CD4-positive, alpha-beta memory T cell (primary cell): ENCODE results near the gene ITGB3. TPM values are rescaled to one million over a fixed set of nuclear protein-coding genes. Genes with fewer than 3 reads are reported as not detected.
A peak's percentile ranks its signal among the peaks of the same experiment; 100 is the strongest.

Experiments used
- CTCF ChIA-PET: fragments of 350-600 bp; sonication (Branson Sonifier 250); formaldehyde crosslinking; loops from one replicate; lab custom pipeline; 2021; ENCODE audit warnings: inconsistent platforms; ENCODE audit not compliant: partially characterized antibody; lab: Charles Lee
- POLR2A ChIA-PET: fragments of 350-600 bp; sonication (Branson Sonifier 250); formaldehyde crosslinking; loops from one replicate; lab custom pipeline; 2021; ENCODE audit not compliant: partially characterized antibody; lab: Charles Lee
- DNase-seq, 5 donors: peaks; one replicate each; pipeline versions ENCODE4 v3.0.0 to v3.0.0-alpha.2; 2020 to 2022; ENCODE audit warnings: mixed read lengths in 1 of 5
- H3K27ac ChIP-seq: one replicate; pipeline ENCODE4 v1.7.0; 2013; ENCODE audit warnings: low read depth, low read length
- H3K27me3 ChIP-seq: 2 replicates; pipeline ENCODE4 v1.7.0; 2013; ENCODE audit warnings: mild to moderate bottlenecking, low read length, moderate library complexity; ENCODE audit not compliant: insufficient read depth
- H3K36me3 ChIP-seq: 2 replicates; pipeline ENCODE4 v1.7.0; 2013; ENCODE audit warnings: mild to moderate bottlenecking, low read length, moderate library complexity; ENCODE audit not compliant: insufficient read depth
- H3K4me1 ChIP-seq: 2 replicates; pipeline ENCODE4 v1.7.0; 2013; ENCODE audit warnings: mild to moderate bottlenecking, low read length, moderate library complexity; ENCODE audit not compliant: insufficient read depth
- H3K4me3 ChIP-seq, 2 donors: one replicate each; pipeline ENCODE4 v1.7.0; 2013; ENCODE audit warnings: low read length in 2 of 2, mild to moderate bottlenecking in 1 of 2
- H3K9me3 ChIP-seq, 2 donors: one replicate each; pipeline ENCODE4 v1.7.0; 2013; ENCODE audit warnings: low read length in 2 of 2, control low read depth in 1 of 2; ENCODE audit not compliant: control insufficient read depth in 1 of 2
- H3K27ac Mint-ChIP-seq, 7 donors: one replicate each; pipeline ENCODE4 v1.8.0; 2020 to 2021; ENCODE audit warnings: mixed read lengths in 7 of 7, mild to moderate bottlenecking in 6 of 7, inconsistent platforms in 3 of 7, moderate library complexity in 3 of 7
- H3K27me3 Mint-ChIP-seq, 2 donors: one replicate each; pipeline ENCODE4 v1.8.0; 2020 to 2021; ENCODE audit warnings: mixed read lengths in 2 of 2
- H3K36me3 Mint-ChIP-seq, 2 donors: one replicate each; pipeline ENCODE4 v1.8.0; 2020 to 2021; ENCODE audit warnings: mixed read lengths in 2 of 2, inconsistent platforms in 1 of 2, mild to moderate bottlenecking in 1 of 2
- H3K4me1 Mint-ChIP-seq, 4 donors: one replicate each; pipeline ENCODE4 v1.8.0; 2020 to 2021; ENCODE audit warnings: mixed read lengths in 4 of 4, mild to moderate bottlenecking in 1 of 4
- H3K4me3 Mint-ChIP-seq, 8 donors: one replicate each; pipeline ENCODE4 v1.8.0; 2020 to 2021; ENCODE audit warnings: mixed read lengths in 8 of 8, mild to moderate bottlenecking in 7 of 8, moderate library complexity in 6 of 8, inconsistent platforms in 3 of 8
- H3K9me3 Mint-ChIP-seq, 8 donors: one replicate each; pipeline ENCODE4 v1.8.0; 2020 to 2021; ENCODE audit warnings: mixed read lengths in 8 of 8, mild to moderate bottlenecking in 5 of 8, inconsistent platforms in 3 of 8, moderate library complexity in 1 of 8
- intact Hi-C: fragments of 100-400 bp; cut with micrococcal nuclease; formaldehyde crosslinking; loops from one replicate; pipeline ENCODE4 v1.15.1; 2023
- polyA plus RNA-seq, 2 donors: library from polyadenylated mRNA; unstranded; fragments of 300-500 nt; fragmentation: Illumina TruSeq; gene quantifications; one replicate each; pipeline ENCODE4 v1.2.3, GENCODE V29; 2021
- total RNA-seq, 2 experiments: library from RNA; stranded (reverse); gene quantifications; one replicate each; pipeline ENCODE4 v1.2.3, GENCODE V29; 2021

ITGB3 gene
- total and polyA plus RNA-seq, 4 experiments from 2014 or later: not detected

GRCh38 chr17:47299239-47299910, 45.7 kb downstream of the ITGB3 start:
- no peak overlapping the region for H3K27ac Mint-ChIP-seq
- H3K4me1 ChIP-seq: no peaks in the 10 kb centered on the region
- no peaks in the 10 kb centered on the region for H3K36me3 ChIP-seq
- H3K4me1 Mint-ChIP-seq: peaks cover 0 to 6% (median 4%) of the 10 kb centered on the region in 4 donors
- no peaks in the 10 kb centered on the region for H3K27me3 Mint-ChIP-seq
- no peak overlapping the region for H3K27ac ChIP-seq
- no peak for DNase-seq
- no peaks in the 10 kb centered on the region for H3K27me3 ChIP-seq
- H3K9me3 ChIP-seq: no peaks in the 10 kb centered on the region
- peaks cover 0 to 17% (median 8%) of the 10 kb centered on the region in 8 donors for H3K9me3 Mint-ChIP-seq
- intact Hi-C loops: no loop called here
- no peak overlapping the region for H3K4me3 ChIP-seq
- POLR2A ChIA-PET: no interaction called here
- H3K36me3 Mint-ChIP-seq: no peaks in the 10 kb centered on the region
- CTCF ChIA-PET: interaction anchor here (1.0 kb wide), 1 partner anchor 16 kb away, joined by 3 read pairs; no protein-coding TSS in a partner anchor
- no peak overlapping the region for H3K4me3 Mint-ChIP-seq

GRCh38 chr17:47300718-47301117, 47.1 kb downstream of the ITGB3 start:
- ChIA-PET CTCF (interaction anchor here (1.0 kb wide), 1 partner anchor 14 kb away, joined by 4 read pairs; no protein-coding TSS in a partner anchor), POLR2A (interaction anchor here (1.0 kb wide), 1 partner anchor 9 kb away, joined by 3 read pairs; no protein-coding TSS in a partner anchor)
- Histone ChIP-seq H3K4me3 (no peak overlapping the region), H3K27ac (no peak overlapping the region), H3K27me3 (no peaks in the 10 kb centered on the region), H3K36me3 (no peaks in the 10 kb centered on the region), H3K4me1 (peaks cover 8% of the 10 kb centered on the region), H3K9me3 (no peaks in the 10 kb centered on the region)
- DNase-seq: no peak
- H3K36me3 Mint-ChIP-seq: no peaks in the 10 kb centered on the region
- H3K27ac Mint-ChIP-seq: no peak overlapping the region
- H3K27me3 Mint-ChIP-seq: no peaks in the 10 kb centered on the region
- H3K4me3 Mint-ChIP-seq: no peak overlapping the region
- H3K4me1 Mint-ChIP-seq: peaks cover 8 to 14% (median 10%) of the 10 kb centered on the region in 4 donors
- peaks cover 0 to 17% (median 8%) of the 10 kb centered on the region in 8 donors for H3K9me3 Mint-ChIP-seq
- intact Hi-C loops: no loop called here

GRCh38 chr17:47301161-47301560, 47.5 kb downstream of the ITGB3 start:
- Mint-ChIP-seq H3K27ac (peak overlapping the region in 1 of 7 donors; percentile 38), H3K36me3 (no peaks in the 10 kb centered on the region), H3K4me3 (no peak overlapping the region), H3K9me3 (peaks cover 0 to 17% (median 8%) of the 10 kb centered on the region in 8 donors), H3K4me1 (peaks cover 8 to 14% (median 10%) of the 10 kb centered on the region in 4 donors), H3K27me3 (no peaks in the 10 kb centered on the region)
- peaks cover 13% of the 10 kb centered on the region for H3K4me1 ChIP-seq
- H3K9me3 ChIP-seq: no peaks in the 10 kb centered on the region
- ChIA-PET POLR2A (interaction anchor here (1.0 kb wide), 1 partner anchor 9 kb away, joined by 3 read pairs; no protein-coding TSS in a partner anchor), CTCF (interaction anchor here (1.0 kb wide), 1 partner anchor 14 kb away, joined by 4 read pairs; no protein-coding TSS in a partner anchor)
- DNase-seq: peak in 2 of 5 donors; percentile 13 to 40
- no peak overlapping the region for H3K4me3 ChIP-seq
- intact Hi-C loops: no loop called here
- no peaks in the 10 kb centered on the region for H3K36me3 ChIP-seq
- no peak overlapping the region for H3K27ac ChIP-seq
- H3K27me3 ChIP-seq: no peaks in the 10 kb centered on the region

- H3K27ac ChIP-seq: no peak overlapping the region
- no peaks in the 10 kb centered on the region for H3K27me3 Mint-ChIP-seq
- H3K36me3 Mint-ChIP-seq: no peaks in the 10 kb centered on the region
- intact Hi-C loops: no loop called here
- peaks cover 14% of the 10 kb centered on the region for H3K4me1 ChIP-seq
- DNase-seq: no peak
- peaks cover 8 to 14% (median 10%) of the 10 kb centered on the region in 4 donors for H3K4me1 Mint-ChIP-seq
- ChIA-PET CTCF (no interaction called here), POLR2A (interaction anchor here (1.0 kb wide), 1 partner anchor 10 kb away, joined by 3 read pairs; no protein-coding TSS in a partner anchor)
- H3K4me3 Mint-ChIP-seq: no peak overlapping the region
- no peaks in the 10 kb centered on the region for H3K9me3 ChIP-seq
- no peak overlapping the region for H3K4me3 ChIP-seq
- no peaks in the 10 kb centered on the region for H3K36me3 ChIP-seq
- H3K9me3 Mint-ChIP-seq: peaks cover 0 to 17% (median 8%) of the 10 kb centered on the region in 8 donors
- H3K27ac Mint-ChIP-seq: no peak overlapping the region
- H3K27me3 ChIP-seq: no peaks in the 10 kb centered on the region
Measured at GRCh38 chr17:47301831-47302230, 48.2 kb downstream of the ITGB3 start.

- H3K27me3 Mint-ChIP-seq: no peaks in the 10 kb centered on the region
- H3K4me3 Mint-ChIP-seq: no peak overlapping the region
- POLR2A ChIA-PET: no interaction called here
Measured at GRCh38 chr17:47304186-47304585, 50.6 kb downstream of the ITGB3 start.

GRCh38 chr17:47305302-47305923, 51.8 kb downstream of the ITGB3 start:
- Mint-ChIP-seq H3K36me3 (no peaks in the 10 kb centered on the region), H3K4me3 (peak overlapping the region in 1 of 8 donors; percentile 13), H3K4me1 (peaks cover 8 to 14% (median 10%) of the 10 kb centered on the region in 4 donors), H3K9me3 (peaks cover 0 to 17% (median 8%) of the 10 kb centered on the region in 8 donors), H3K27me3 (peaks cover 0 to 2% of the 10 kb centered on the region in 2 donors), H3K27ac (peak overlapping the region in 4 of 7 donors; percentile 3 to 48 (median 22))
- no peak overlapping the region for H3K27ac ChIP-seq
- H3K36me3 ChIP-seq: no peaks in the 10 kb centered on the region
- H3K9me3 ChIP-seq: no peaks in the 10 kb centered on the region
- intact Hi-C loops: no loop called here
- H3K27me3 ChIP-seq: no peaks in the 10 kb centered on the region
- DNase-seq: no peak
- peaks cover 14% of the 10 kb centered on the region for H3K4me1 ChIP-seq
- ChIA-PET CTCF (interaction anchor here (0.7 kb wide), 1 partner anchor 12 kb away, joined by 3 read pairs; no protein-coding TSS in a partner anchor), POLR2A (no interaction called here)
- H3K4me3 ChIP-seq: no peak overlapping the region

More at GRCh38 chr17:47304186-47304585, 50.6 kb downstream of the ITGB3 start:
- Mint-ChIP-seq H3K27ac (no peak overlapping the region), H3K4me1 (peaks cover 8 to 14% (median 10%) of the 10 kb centered on the region in 4 donors), H3K36me3 (no peaks in the 10 kb centered on the region), H3K9me3 (peaks cover 0 to 17% (median 8%) of the 10 kb centered on the region in 8 donors)
- CTCF ChIA-PET: no interaction called here
- intact Hi-C loops: no loop called here
- Histone ChIP-seq H3K36me3 (no peaks in the 10 kb centered on the region), H3K4me1 (peaks cover 14% of the 10 kb centered on the region), H3K9me3 (no peaks in the 10 kb centered on the region), H3K27me3 (no peaks in the 10 kb centered on the region), H3K4me3 (no peak overlapping the region), H3K27ac (no peak overlapping the region)
- no peak for DNase-seq

- no peak overlapping the region for H3K4me3 ChIP-seq
- H3K36me3 Mint-ChIP-seq: no peaks in the 10 kb centered on the region
- ChIA-PET POLR2A (no interaction called here), CTCF (interaction anchor here (0.9 kb wide), 1 partner anchor 80 kb away, joined by 3 read pairs; no protein-coding TSS in a partner anchor)
- no peak overlapping the region for H3K27ac Mint-ChIP-seq
- no peak overlapping the region for H3K27ac ChIP-seq
- peaks cover 10% of the 10 kb centered on the region for H3K4me1 ChIP-seq
- H3K4me1 Mint-ChIP-seq: peaks cover 3 to 4% (median 4%) of the 10 kb centered on the region in 4 donors
- H3K4me3 Mint-ChIP-seq: no peak overlapping the region
- no peaks in the 10 kb centered on the region for H3K9me3 ChIP-seq
- H3K36me3 ChIP-seq: no peaks in the 10 kb centered on the region
- DNase-seq: no peak
- intact Hi-C loops: no loop called here
- H3K9me3 Mint-ChIP-seq: no peaks in the 10 kb centered on the region
- peaks cover 1 to 2% of the 10 kb centered on the region in 2 donors for H3K27me3 Mint-ChIP-seq
- H3K27me3 ChIP-seq: no peaks in the 10 kb centered on the region
Measured at GRCh38 chr17:47310186-47310733, 56.6 kb downstream of the ITGB3 start.
